C4-2B (cell line): ENCODE data around the gene CCDC27.

ENCODE experiments used
- ZFX ChIP-seq: fragments of 450-650 bp; IDR thresholded peaks from 2 replicates; pipeline ENCODE4 v1.6.1; 2017
- TF ChIP-seq, protein P1 (sequence below): fragments of 450-650 bp; conservative IDR thresholded peaks from 2 replicates; pipeline ENCODE4 v1.5.1; 2017; ENCODE audit warnings: mild to moderate bottlenecking

DNA sequence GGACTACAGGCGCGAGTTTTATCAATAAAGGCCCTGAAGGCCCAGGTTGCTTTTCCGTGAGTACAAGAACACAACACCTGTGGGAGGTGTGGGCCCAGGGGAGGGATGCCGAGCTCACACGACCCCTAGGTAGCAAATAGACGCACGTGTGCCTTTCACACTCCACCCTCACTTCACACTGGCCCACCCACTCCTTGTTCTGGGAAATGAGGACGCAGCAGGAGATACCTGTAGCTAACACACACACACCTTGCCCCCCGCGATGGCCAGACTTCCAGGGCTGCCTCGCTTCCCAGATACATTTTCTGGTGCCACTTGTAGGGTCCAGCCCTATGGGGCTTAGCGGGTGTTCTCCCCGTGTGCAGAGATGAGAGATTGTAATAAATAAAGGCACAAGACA is 4.3 kb upstream of the CCDC27 start:
- TF ChIP-seq, protein P1, sequence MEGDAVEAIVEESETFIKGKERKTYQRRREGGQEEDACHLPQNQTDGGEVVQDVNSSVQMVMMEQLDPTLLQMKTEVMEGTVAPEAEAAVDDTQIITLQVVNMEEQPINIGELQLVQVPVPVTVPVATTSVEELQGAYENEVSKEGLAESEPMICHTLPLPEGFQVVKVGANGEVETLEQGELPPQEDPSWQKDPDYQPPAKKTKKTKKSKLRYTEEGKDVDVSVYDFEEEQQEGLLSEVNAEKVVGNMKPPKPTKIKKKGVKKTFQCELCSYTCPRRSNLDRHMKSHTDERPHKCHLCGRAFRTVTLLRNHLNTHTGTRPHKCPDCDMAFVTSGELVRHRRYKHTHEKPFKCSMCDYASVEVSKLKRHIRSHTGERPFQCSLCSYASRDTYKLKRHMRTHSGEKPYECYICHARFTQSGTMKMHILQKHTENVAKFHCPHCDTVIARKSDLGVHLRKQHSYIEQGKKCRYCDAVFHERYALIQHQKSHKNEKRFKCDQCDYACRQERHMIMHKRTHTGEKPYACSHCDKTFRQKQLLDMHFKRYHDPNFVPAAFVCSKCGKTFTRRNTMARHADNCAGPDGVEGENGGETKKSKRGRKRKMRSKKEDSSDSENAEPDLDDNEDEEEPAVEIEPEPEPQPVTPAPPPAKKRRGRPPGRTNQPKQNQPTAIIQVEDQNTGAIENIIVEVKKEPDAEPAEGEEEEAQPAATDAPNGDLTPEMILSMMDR = no peak
- no peak for TF ChIP-seq ZFX
